ENCODE measurements around the gene NIN. TPM values are rescaled to one million over a fixed set of nuclear protein-coding genes. Genes with fewer than 3 reads are reported as not detected.
A peak's percentile ranks its signal among the peaks of the same experiment; 100 is the strongest.
"Not testable (repeated sequence)": the region's sequence is repeated elsewhere in the genome, so short reads cannot be mapped to it uniquely, and the experiment has no call there.

Gene NIN
- total RNA-seq, 1 experiment from 2014 or later = 7.1 TPM

GRCh38 chr14:50825307-50825706, 5.7 kb downstream of the NIN start:
- DNase-seq = no peak
- Histone ChIP-seq H3K4me3 (no peak overlapping the region), H3K9me3 (no peaks in the 10 kb centered on the region), H3K27me3 (no peaks in the 10 kb centered on the region), H3K36me3 (no peaks in the 10 kb centered on the region)

GRCh38 chr14:50823762-50824636, 7.0 kb downstream of the NIN start:
- Histone ChIP-seq H3K4me3 (no peak overlapping the region), H3K9me3 (no peaks in the 10 kb centered on the region), H3K36me3 (no peaks in the 10 kb centered on the region), H3K27me3 (no peaks in the 10 kb centered on the region)
- no peak for DNase-seq

GRCh38 chr14:50823051-50823761, 7.8 kb downstream of the NIN start:
- no peaks in the 10 kb centered on the region for H3K36me3 ChIP-seq
- DNase-seq = no peak
- H3K9me3 ChIP-seq = no peaks in the 10 kb centered on the region
- no peaks in the 10 kb centered on the region for H3K27me3 ChIP-seq
- no peak overlapping the region for H3K4me3 ChIP-seq

- Histone ChIP-seq H3K4me3 (no peak overlapping the region), H3K36me3 (no peaks in the 10 kb centered on the region), H3K27me3 (no peaks in the 10 kb centered on the region), H3K9me3 (no peaks in the 10 kb centered on the region)
- no peak for DNase-seq
Measured at GRCh38 chr14:50822501-50823042, 8.4 kb downstream of the NIN start.

- no peaks in the 10 kb centered on the region for H3K36me3 ChIP-seq
- no peak for DNase-seq
- no peaks in the 10 kb centered on the region for H3K27me3 ChIP-seq
- no peak overlapping the region for H3K4me3 ChIP-seq
- H3K9me3 ChIP-seq = no peaks in the 10 kb centered on the region
Measured at GRCh38 chr14:50821510-50822464, 9.2 kb downstream of the NIN start.

GRCh38 chr14:50820786-50821509, 10.0 kb downstream of the NIN start:
- H3K4me3 ChIP-seq = no peak overlapping the region
- DNase-seq = no peak
- H3K36me3 ChIP-seq = no peaks in the 10 kb centered on the region
- no peaks in the 10 kb centered on the region for H3K9me3 ChIP-seq
- no peaks in the 10 kb centered on the region for H3K27me3 ChIP-seq

- not testable (repeated sequence) for DNase-seq, H3K27me3 ChIP-seq, H3K9me3 ChIP-seq, H3K36me3 ChIP-seq, H3K4me3 ChIP-seq
Measured at GRCh38 chr14:50819303-50819702, 11.7 kb downstream of the NIN start.

- Histone ChIP-seq H3K27me3 (no peaks in the 10 kb centered on the region), H3K9me3 (no peaks in the 10 kb centered on the region), H3K4me3 (no peak overlapping the region), H3K36me3 (no peaks in the 10 kb centered on the region)
- peak; percentile 22 for DNase-seq
Measured at GRCh38 chr14:50816395-50817047, 14.4 kb downstream of the NIN start.

- not testable (repeated sequence) for DNase-seq, H3K4me3 ChIP-seq, H3K36me3 ChIP-seq, H3K27me3 ChIP-seq, H3K9me3 ChIP-seq
Measured at GRCh38 chr14:50815526-50815925, 15.4 kb downstream of the NIN start.

- not testable (repeated sequence) for H3K36me3 ChIP-seq, H3K27me3 ChIP-seq, DNase-seq, H3K4me3 ChIP-seq, H3K9me3 ChIP-seq
Measured at GRCh38 chr14:50815058-50815457, 15.9 kb downstream of the NIN start.

GRCh38 chr14:50814161-50814560, 16.8 kb downstream of the NIN start:
- no peak for DNase-seq
- no peaks in the 10 kb centered on the region for H3K36me3 ChIP-seq
- H3K9me3 ChIP-seq = no peaks in the 10 kb centered on the region
- no peaks in the 10 kb centered on the region for H3K27me3 ChIP-seq
- H3K4me3 ChIP-seq = no peak overlapping the region

GRCh38 chr14:50813544-50813863, 17.5 kb downstream of the NIN start:
- Histone ChIP-seq H3K4me3 (no peak overlapping the region), H3K36me3 (no peaks in the 10 kb centered on the region), H3K9me3 (no peaks in the 10 kb centered on the region), H3K27me3 (no peaks in the 10 kb centered on the region)
- DNase-seq = no peak

- Histone ChIP-seq H3K4me3 (no peak overlapping the region), H3K36me3 (no peaks in the 10 kb centered on the region), H3K9me3 (no peaks in the 10 kb centered on the region), H3K27me3 (no peaks in the 10 kb centered on the region)
- no peak for DNase-seq
Measured at GRCh38 chr14:50812856-50813543, 18.0 kb downstream of the NIN start.

- no peaks in the 10 kb centered on the region for H3K36me3 ChIP-seq
- no peak overlapping the region for H3K4me3 ChIP-seq
- no peaks in the 10 kb centered on the region for H3K9me3 ChIP-seq
- H3K27me3 ChIP-seq = no peaks in the 10 kb centered on the region
- DNase-seq = no peak
Measured at GRCh38 chr14:50812180-50812579, 18.8 kb downstream of the NIN start.

- H3K4me3 ChIP-seq = no peak overlapping the region
- no peaks in the 10 kb centered on the region for H3K36me3 ChIP-seq
- H3K9me3 ChIP-seq = no peaks in the 10 kb centered on the region
- H3K27me3 ChIP-seq = no peaks in the 10 kb centered on the region
- DNase-seq = no peak
Measured at GRCh38 chr14:50808053-50808452, 22.9 kb downstream of the NIN start.

All from MG63 (cell line).